ENCODE results near the gene EFNA5. TPM values are rescaled to one million over a fixed set of nuclear protein-coding genes. Genes with fewer than 3 reads are reported as not detected.
A peak's percentile ranks its signal among the peaks of the same experiment; 100 is the strongest.

The EFNA5 gene
- total RNA-seq, 1 donor from 2014 or later, result 10.2 TPM

- Histone ChIP-seq H3K4me3 (no peak overlapping the region), H3K27me3 (ENCODE audit: low read depth) (no peaks in the 10 kb centered on the region), H3K27ac (no peak overlapping the region), H3K4me1 (peaks cover 18% of the 10 kb centered on the region), H3K36me3 (no peaks in the 10 kb centered on the region), H3K9me3 (no peaks in the 10 kb centered on the region)
- no peak for TF ChIP-seq CTCF (IDR thresholded peaks at IDR 0.05)
- DNase-seq, result no peak
- intact Hi-C loops (cut with DNase I), result no loop called here
- peak; percentile 40 to 62 for ATAC-seq
Measured at GRCh38 chr5:107469485-107470294, 201.0 kb downstream of the EFNA5 start.

- DNase-seq, result no peak
- no peak for ATAC-seq
- H3K4me1 ChIP-seq, result peaks cover 14% of the 10 kb centered on the region
- H3K27me3 ChIP-seq (ENCODE audit: low read depth), result no peaks in the 10 kb centered on the region
- TF ChIP-seq CTCF (IDR thresholded peaks at IDR 0.05), result no peak
- no peaks in the 10 kb centered on the region for H3K9me3 ChIP-seq
- intact Hi-C loops (cut with DNase I), result no loop called here
- H3K36me3 ChIP-seq, result no peaks in the 10 kb centered on the region
- H3K27ac ChIP-seq, result no peak overlapping the region
- no peak overlapping the region for H3K4me3 ChIP-seq
Measured at GRCh38 chr5:107469064-107469463, 201.7 kb downstream of the EFNA5 start.

GRCh38 chr5:107468276-107468675 lies 202.5 kb downstream of the EFNA5 start:
- H3K27ac ChIP-seq, result no peak overlapping the region
- H3K36me3 ChIP-seq, result no peaks in the 10 kb centered on the region
- H3K4me3 ChIP-seq, result no peak overlapping the region
- DNase-seq (no peak), ATAC-seq (no peak)
- intact Hi-C loops (cut with DNase I), result no loop called here
- no peaks in the 10 kb centered on the region for H3K9me3 ChIP-seq
- H3K4me1 ChIP-seq, result peaks cover 14% of the 10 kb centered on the region
- H3K27me3 ChIP-seq (ENCODE audit: low read depth), result no peaks in the 10 kb centered on the region
- TF ChIP-seq CTCF (IDR thresholded peaks at IDR 0.05), result no peak

GRCh38 chr5:107467137-107467932 lies 203.4 kb downstream of the EFNA5 start:
- ATAC-seq (no peak), DNase-seq (no peak)
- Histone ChIP-seq H3K9me3 (no peaks in the 10 kb centered on the region), H3K36me3 (no peaks in the 10 kb centered on the region), H3K27ac (no peak overlapping the region), H3K4me3 (no peak overlapping the region), H3K27me3 (ENCODE audit: low read depth) (no peaks in the 10 kb centered on the region), H3K4me1 (peaks cover 14% of the 10 kb centered on the region)
- TF ChIP-seq CTCF (IDR thresholded peaks at IDR 0.05), result no peak
- intact Hi-C loops (cut with DNase I), result no loop called here

- H3K4me3 ChIP-seq, result no peak overlapping the region
- no peaks in the 10 kb centered on the region for H3K27me3 ChIP-seq (ENCODE audit: low read depth)
- TF ChIP-seq CTCF (IDR thresholded peaks at IDR 0.05), result no peak
- intact Hi-C loops (cut with DNase I), result no loop called here
- H3K27ac ChIP-seq, result no peak overlapping the region
- no peaks in the 10 kb centered on the region for H3K9me3 ChIP-seq
- DNase-seq (no peak), ATAC-seq (peak in 1 of 2 donors; percentile 31)
- peaks cover 14% of the 10 kb centered on the region for H3K4me1 ChIP-seq
- H3K36me3 ChIP-seq, result no peaks in the 10 kb centered on the region
Measured at GRCh38 chr5:107466233-107466769, 204.4 kb downstream of the EFNA5 start.

Data from lower lobe of right lung (tissue), 2 donors.